Calu3 (cell line): Measurements from ENCODE around the gene APP. TPM values are rescaled to one million over a fixed set of nuclear protein-coding genes. Genes with fewer than 3 reads are reported as not detected.

Experiments
- BruUV-seq: library from RNA; stranded (reverse); fragments of 400-500 nt; replicated peaks from 2 replicates; lab custom pipeline; 2021; lab: Mats Ljungman, UMichigan
- CTCF ChIA-PET: fragments of 300-600 bp; sonication (Branson Sonifier 250); formaldehyde crosslinking; loops from one replicate; lab custom pipeline; 2022; ENCODE audit warnings: antibody characterized with exemption; lab: Charles Lee
- DNase-seq: peaks from one replicate; pipeline ENCODE4 v3.0.0; 2022
- H3K27ac Mint-ChIP-seq: one replicate; pipeline ENCODE4 v1.8.0; 2022; ENCODE audit warnings: mixed read lengths; ENCODE audit not compliant: unreplicated experiment
- H3K27me3 Mint-ChIP-seq: one replicate; pipeline ENCODE4 v1.8.0; 2022; ENCODE audit warnings: mixed read lengths; ENCODE audit not compliant: unreplicated experiment
- H3K36me3 Mint-ChIP-seq: one replicate; pipeline ENCODE4 v1.8.0; 2022; ENCODE audit warnings: mild to moderate bottlenecking, moderate library complexity, mixed read lengths; ENCODE audit not compliant: insufficient read depth, unreplicated experiment
- H3K4me1 Mint-ChIP-seq: one replicate; pipeline ENCODE4 v1.8.0; 2022; ENCODE audit warnings: mild to moderate bottlenecking, low read depth, mixed read lengths; ENCODE audit not compliant: unreplicated experiment
- H3K4me3 Mint-ChIP-seq: one replicate; pipeline ENCODE4 v1.8.0; 2022; ENCODE audit warnings: mild to moderate bottlenecking, low read depth, moderate library complexity, mixed read lengths; ENCODE audit not compliant: unreplicated experiment
- H3K9me3 Mint-ChIP-seq: one replicate; pipeline ENCODE4 v1.8.0; 2022; ENCODE audit warnings: low read depth, mixed read lengths; ENCODE audit not compliant: unreplicated experiment
- CTCF ChIP-seq: fragments of 200-600 bp; IDR thresholded peaks from one replicate; pipeline ENCODE4 v1.8.0; 2022; ENCODE audit warnings: antibody characterized with exemption; ENCODE audit not compliant: unreplicated experiment
- intact Hi-C: fragments of 100-400 bp; cut with micrococcal nuclease; formaldehyde crosslinking; loops from one replicate; pipeline ENCODE4 v1.10.0; 2022; ENCODE audit not compliant: unreplicated experiment
- total RNA-seq: library from RNA; stranded (reverse); gene quantifications from 2 replicates; pipeline ENCODE4 v1.2.3, GENCODE V29; 2022

Gene APP
- total RNA-seq, 1 experiment from 2014 or later: 566 TPM

GRCh38 chr21:25956993-25957714 lies 213.4 kb downstream of the APP start:
- TF ChIP-seq CTCF: no peak
- CTCF ChIA-PET: no interaction called here
- intact Hi-C loops: no loop called here
- H3K27me3 Mint-ChIP-seq: no peaks in the 10 kb centered on the region
- peaks cover 9% of the 10 kb centered on the region for H3K36me3 Mint-ChIP-seq
- H3K9me3 Mint-ChIP-seq: no peaks in the 10 kb centered on the region
- H3K4me1 Mint-ChIP-seq: no peaks in the 10 kb centered on the region
- DNase-seq: no peak
- no TSS peak for BruUV-seq
- H3K4me3 Mint-ChIP-seq: no peak overlapping the region
- no peak overlapping the region for H3K27ac Mint-ChIP-seq

DNA sequence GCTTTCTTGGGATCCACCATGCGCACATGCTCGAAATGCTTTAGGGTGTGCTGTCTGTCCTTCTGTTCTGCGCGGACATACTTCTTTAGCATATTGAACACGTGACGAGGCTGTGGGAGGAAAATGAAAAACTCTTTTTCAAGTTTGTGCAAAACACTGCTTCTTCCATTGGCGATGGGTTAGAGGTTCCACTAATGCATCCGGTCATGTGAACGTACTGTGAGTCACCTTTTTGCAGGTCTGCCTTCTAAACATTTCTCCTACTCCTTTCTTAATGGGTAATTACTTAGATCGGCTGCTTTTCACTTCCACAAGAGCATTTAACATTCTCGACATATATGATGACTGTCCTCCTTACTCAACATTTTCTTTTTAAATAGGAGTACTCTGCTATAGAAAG lies 214.9 kb downstream of the APP start:
- H3K9me3 Mint-ChIP-seq: no peaks in the 10 kb centered on the region
- peaks cover 4% of the 10 kb centered on the region for H3K36me3 Mint-ChIP-seq
- CTCF ChIA-PET: no interaction called here
- no peaks in the 10 kb centered on the region for H3K27me3 Mint-ChIP-seq
- DNase-seq: no peak
- intact Hi-C loops: no loop called here
- no peak for TF ChIP-seq CTCF
- no TSS peak for BruUV-seq
- H3K4me3 Mint-ChIP-seq: no peak overlapping the region
- no peaks in the 10 kb centered on the region for H3K4me1 Mint-ChIP-seq
- no peak overlapping the region for H3K27ac Mint-ChIP-seq

- Mint-ChIP-seq H3K4me1 (no peaks in the 10 kb centered on the region), H3K36me3 (peaks cover 4% of the 10 kb centered on the region), H3K27me3 (no peaks in the 10 kb centered on the region), H3K4me3 (no peak overlapping the region), H3K9me3 (no peaks in the 10 kb centered on the region), H3K27ac (no peak overlapping the region)
- CTCF ChIA-PET: no interaction called here
- DNase-seq: no peak
- TF ChIP-seq CTCF: no peak
- BruUV-seq: no TSS peak
- intact Hi-C loops: no loop called here
Measured at GRCh38 chr21:25953659-25954058, 216.9 kb downstream of the APP start.

- peaks cover 4% of the 10 kb centered on the region for H3K36me3 Mint-ChIP-seq
- H3K4me1 Mint-ChIP-seq: no peaks in the 10 kb centered on the region
- no peak overlapping the region for H3K27ac Mint-ChIP-seq
- no peak overlapping the region for H3K4me3 Mint-ChIP-seq
- CTCF ChIA-PET: no interaction called here
- TF ChIP-seq CTCF: no peak
- H3K27me3 Mint-ChIP-seq: no peaks in the 10 kb centered on the region
- H3K9me3 Mint-ChIP-seq: no peaks in the 10 kb centered on the region
- intact Hi-C loops: no loop called here
- no peak for DNase-seq
- BruUV-seq: no TSS peak
Measured at GRCh38 chr21:25953196-25953595, 217.4 kb downstream of the APP start.
